Natural killer cell (primary cell): ENCODE data around the gene SLC35G1. TPM values are rescaled to one million over a fixed set of nuclear protein-coding genes. Genes with fewer than 3 reads are reported as not detected.

Experiments
- ATAC-seq, 3 donors: fragments of 150-1000 bp in 2 of 3; fragments of 200-7000 bp in 1 of 3; cut with Tn5 transposase; 1 replicate in 1 of 3; 2 replicates in 2 of 3; pipeline ENCODE4 v1.10.0; 2021; ENCODE audit warnings: mild to moderate bottlenecking in 2 of 3, moderate library complexity in 2 of 3
- DNase-seq, 2 donors: peaks; one replicate each; pipeline versions ENCODE4 v3.0.0 to v3.0.0-alpha.2; 2013 to 2021; ENCODE audit warnings: mixed read lengths in 1 of 2
- H3K27ac ChIP-seq: one replicate; pipeline ENCODE4 v1.5.1; 2013; ENCODE audit warnings: mild to moderate bottlenecking, low read length
- H3K27me3 ChIP-seq: one replicate; pipeline ENCODE4 v1.6.1; 2013; ENCODE audit warnings: low read length; ENCODE audit not compliant: control insufficient read depth, insufficient read depth
- H3K36me3 ChIP-seq: one replicate; pipeline ENCODE4 v1.6.1; 2013; ENCODE audit warnings: low read length; ENCODE audit not compliant: control insufficient read depth, insufficient read depth
- H3K4me1 ChIP-seq: one replicate; pipeline ENCODE4 v1.6.1; 2013; ENCODE audit warnings: low read length; ENCODE audit not compliant: control insufficient read depth, insufficient read depth
- H3K4me3 ChIP-seq: one replicate; pipeline ENCODE4 v1.5.1; 2013; ENCODE audit warnings: low read length
- H3K9me3 ChIP-seq: one replicate; pipeline ENCODE4 v1.6.1; 2013; ENCODE audit warnings: low read length; ENCODE audit not compliant: control insufficient read depth, insufficient read depth
- H3K27ac Mint-ChIP-seq, 2 donors: one replicate each; pipeline ENCODE4 v1.8.0; 2022; ENCODE audit warnings: mild to moderate bottlenecking in 2 of 2, mixed read lengths in 2 of 2, moderate library complexity in 1 of 2
- H3K27me3 Mint-ChIP-seq, 2 donors: one replicate each; pipeline ENCODE4 v1.8.0; 2022; ENCODE audit warnings: low read depth in 2 of 2, mixed read lengths in 2 of 2
- H3K36me3 Mint-ChIP-seq: one replicate; pipeline ENCODE4 v1.8.0; 2022; ENCODE audit warnings: mixed read lengths
- H3K4me1 Mint-ChIP-seq, 2 donors: one replicate each; pipeline ENCODE4 v1.8.0; 2022; ENCODE audit warnings: mixed read lengths in 2 of 2
- H3K4me3 Mint-ChIP-seq: one replicate; pipeline ENCODE4 v1.8.0; 2022; ENCODE audit warnings: mild to moderate bottlenecking, moderate library complexity, mixed read lengths
- H3K9me3 Mint-ChIP-seq, 2 donors: one replicate each; pipeline ENCODE4 v1.8.0; 2022; ENCODE audit warnings: mixed read lengths in 2 of 2
- CTCF ChIP-seq: fragments of 200-600 bp; IDR thresholded peaks from one replicate; pipeline ENCODE4 v1.8.0; 2022; ENCODE audit warnings: antibody characterized with exemption
- WGBS: methylation state at CpG from one replicate; pipeline ENCODE4 v1.1.7; 2013; ENCODE audit warnings: missing lambda C conversion rate; ENCODE audit not compliant: insufficient coverage; 5-methylcytosine and 5-hydroxymethylcytosine counted together
- intact Hi-C: fragments of 100-400 bp; cut with micrococcal nuclease; formaldehyde crosslinking; loops from one replicate; pipeline ENCODE4 v1.14.2; 2022
- total RNA-seq, 4 donors: library from RNA; stranded (reverse); fragments of 120-200 nt in 1 of 4; gene quantifications; one replicate each; pipeline versions ENCODE4 v1.2.3 to v1.2.4, GENCODE V29; 2013 to 2022

Gene SLC35G1
- total RNA-seq, 3 donors from 2014 or later (not counting 1 experiment from before 2014, with no cell fraction given) = 0.99 to 1.3 (median 1.1) TPM

GRCh38 chr10:93872375-93873158, 21.2 kb upstream of the SLC35G1 start:
- DNase-seq = no peak
- Histone ChIP-seq H3K36me3 (no peaks in the 10 kb centered on the region), H3K27ac (no peak overlapping the region), H3K4me1 (no peaks in the 10 kb centered on the region), H3K27me3 (no peaks in the 10 kb centered on the region), H3K4me3 (no peak overlapping the region), H3K9me3 (no peaks in the 10 kb centered on the region)
- Mint-ChIP-seq H3K4me1 (no peaks in the 10 kb centered on the region), H3K36me3 (no peaks in the 10 kb centered on the region), H3K27me3 (peaks cover 21 to 29% of the 10 kb centered on the region in 2 donors), H3K27ac (no peak overlapping the region), H3K4me3 (no peak overlapping the region), H3K9me3 (no peaks in the 10 kb centered on the region)
- WGBS = 86% methylated on average over 2 of the region's 2 CpGs
- ATAC-seq = no peak
- TF ChIP-seq CTCF = no peak
- intact Hi-C loops = no loop called here

- H3K27me3 Mint-ChIP-seq = peaks cover 16 to 25% of the 10 kb centered on the region in 2 donors
These were observed 20.2 kb upstream of the SLC35G1 start for GRCh38 chr10:93873420-93874115.

GRCh38 chr10:93874309-93875031, 19.3 kb upstream of the SLC35G1 start:
- WGBS = 80% methylated on average over 2 of the region's 3 CpGs
- ATAC-seq (no peak), DNase-seq (no peak)
- peaks cover 19 to 30% of the 10 kb centered on the region in 2 donors for H3K27me3 Mint-ChIP-seq
- TF ChIP-seq CTCF = no peak
- H3K9me3 Mint-ChIP-seq = no peaks in the 10 kb centered on the region
- no peaks in the 10 kb centered on the region for H3K36me3 Mint-ChIP-seq
- H3K4me3 ChIP-seq = no peak overlapping the region
- H3K4me1 Mint-ChIP-seq = no peaks in the 10 kb centered on the region
- intact Hi-C loops = no loop called here
- H3K27ac ChIP-seq = no peak overlapping the region
- H3K36me3 ChIP-seq = no peaks in the 10 kb centered on the region
- no peaks in the 10 kb centered on the region for H3K27me3 ChIP-seq
- no peak overlapping the region for H3K4me3 Mint-ChIP-seq
- no peaks in the 10 kb centered on the region for H3K9me3 ChIP-seq
- H3K4me1 ChIP-seq = no peaks in the 10 kb centered on the region
- no peak overlapping the region for H3K27ac Mint-ChIP-seq

More at GRCh38 chr10:93873420-93874115, 20.2 kb upstream of the SLC35G1 start:
- WGBS = 50% methylated on average over 4 of the region's 6 CpGs
- Mint-ChIP-seq H3K27ac (no peak overlapping the region), H3K36me3 (no peaks in the 10 kb centered on the region), H3K4me1 (no peaks in the 10 kb centered on the region), H3K9me3 (no peaks in the 10 kb centered on the region), H3K4me3 (no peak overlapping the region)
- Histone ChIP-seq H3K4me3 (no peak overlapping the region), H3K9me3 (no peaks in the 10 kb centered on the region), H3K36me3 (no peaks in the 10 kb centered on the region), H3K27me3 (no peaks in the 10 kb centered on the region), H3K27ac (no peak overlapping the region), H3K4me1 (no peaks in the 10 kb centered on the region)
- intact Hi-C loops = no loop called here
- DNase-seq = no peak
- no peak for ATAC-seq
- no peak for TF ChIP-seq CTCF
